HepG2 (cell line): ENCODE measurements around the gene ADAR. TPM values are rescaled to one million over a fixed set of nuclear protein-coding genes. Genes with fewer than 3 reads are reported as not detected.

Experiments
- DPF2 ChIP-seq: sonication (generic); formaldehyde crosslinking; IDR thresholded peaks from 2 replicates; pipeline ENCODE4 v1.4.0; 2020; ENCODE audit warnings: mild to moderate bottlenecking, low read depth, missing genetic modification reagents, borderline replicate concordance
- IRF2 ChIP-seq: IDR thresholded peaks from 2 replicates; pipeline ENCODE4 v1.6.1; 2018; ENCODE audit warnings: missing genetic modification reagents, missing compliant biosample characterization
- MYC ChIP-seq: sonication (generic); formaldehyde crosslinking; IDR thresholded peaks from 2 replicates; pipeline ENCODE4 v1.9.0; 2021; ENCODE audit warnings: missing genetic modification reagents, borderline replicate concordance
- MYNN ChIP-seq: sonication (generic); formaldehyde crosslinking; IDR thresholded peaks from 2 replicates; pipeline ENCODE4 v1.4.0; 2020; ENCODE audit warnings: mild to moderate bottlenecking, low read depth, missing genetic modification reagents
- RFX1 ChIP-seq: fragments of 450-650 bp; IDR thresholded peaks from 2 replicates; pipeline ENCODE4 v1.6.1; 2017
- SATB2 ChIP-seq: sonication (generic); formaldehyde crosslinking; IDR thresholded peaks from 2 replicates; pipeline ENCODE4 v1.5.0; 2020; ENCODE audit warnings: missing genetic modification reagents
- SIN3A ChIP-seq: IDR thresholded peaks from 2 replicates; pipeline ENCODE4 v1.6.1; 2011; ENCODE audit warnings: low read depth, mild to moderate bottlenecking, control low read depth, low read length, borderline replicate concordance
- TBP ChIP-seq: sonication (generic); formaldehyde crosslinking; IDR thresholded peaks from 2 replicates; pipeline ENCODE4 v1.5.0; 2020; ENCODE audit warnings: missing genetic modification reagents
- THYN1 ChIP-seq: sonication (generic); formaldehyde crosslinking; IDR thresholded peaks from 2 replicates; pipeline ENCODE4 v1.8.1; 2023; ENCODE audit warnings: low read depth, mild to moderate bottlenecking, moderate library complexity, missing genetic modification reagents, borderline replicate concordance
- WIZ ChIP-seq: sonication (generic); formaldehyde crosslinking; IDR thresholded peaks from 2 replicates; pipeline ENCODE4 v1.5.1; 2020; ENCODE audit warnings: mild to moderate bottlenecking, missing genetic modification reagents
- ZNF260 ChIP-seq: sonication (generic); formaldehyde crosslinking; IDR thresholded peaks from 2 replicates; pipeline ENCODE4 v1.4.0; 2020; ENCODE audit warnings: missing genetic modification reagents, low read depth, mild to moderate bottlenecking, borderline replicate concordance
- ZNF629 ChIP-seq: sonication (generic); formaldehyde crosslinking; conservative IDR thresholded peaks from 2 replicates; pipeline ENCODE4 v1.5.0; 2020; ENCODE audit warnings: missing genetic modification reagents
- ZNF720 ChIP-seq: sonication (generic); formaldehyde crosslinking; IDR thresholded peaks from 2 replicates; pipeline ENCODE4 v1.4.0; 2020; ENCODE audit warnings: missing genetic modification reagents
- polyA plus RNA-seq, 8 experiments: library from polyadenylated mRNA; depleted of rRNA in 3 of 8; stranded (reverse) in 7 of 8; unstranded in 1 of 8; fragments of >200 nt; fragmentation: Illumina TruSeq in 4 of 8; extraction: Trizol in 4 of 8; gene quantifications; 2 replicates each; pipeline versions ENCODE4 v1.2.1 to v1.2.3, GENCODE V29; 2011 to 2016; ENCODE audit warnings: low read depth in 4 of 8, missing spikeins in 1 of 8, mixed read lengths in 1 of 8; ENCODE audit not compliant: insufficient read depth in 1 of 8
- total RNA-seq, 5 experiments: library from RNA; depleted of rRNA; stranded (reverse); fragments of >200 nt; fragmentation: Illumina TruSeq; extraction: Trizol; gene quantifications; 2 replicates each; pipeline ENCODE4 v1.2.3, GENCODE V29; 2016; ENCODE audit warnings: low read depth in 1 of 5
- TF ChIP-seq, protein P1 (sequence below): IDR thresholded peaks from 2 replicates; pipeline ENCODE4 v1.6.1; 2016; ENCODE audit warnings: low read depth, borderline replicate concordance
- TF ChIP-seq, protein P2 (sequence below): IDR thresholded peaks from 2 replicates; pipeline ENCODE4 v1.6.1; 2016
- TF ChIP-seq, protein P3 (sequence below): sonication (generic); formaldehyde crosslinking; IDR thresholded peaks from 2 replicates; pipeline ENCODE4 v1.5.0; 2020; ENCODE audit warnings: missing genetic modification reagents
- TF ChIP-seq, protein P4 (sequence below): sonication (generic); formaldehyde crosslinking; conservative IDR thresholded peaks from 2 replicates; pipeline ENCODE4 v1.4.0; 2020; ENCODE audit warnings: missing genetic modification reagents
- TF ChIP-seq, protein P5 (sequence below): sonication (generic); formaldehyde crosslinking; IDR thresholded peaks from 2 replicates; pipeline ENCODE4 v1.4.0; 2020; ENCODE audit warnings: mild to moderate bottlenecking, missing genetic modification reagents
- TF ChIP-seq, protein P6 (sequence below): sonication (generic); formaldehyde crosslinking; IDR thresholded peaks from 2 replicates; pipeline ENCODE4 v1.8.0; 2023; ENCODE audit warnings: mild to moderate bottlenecking, missing genetic modification reagents

Gene ADAR
- total and polyA plus RNA-seq, 2 of the 13 experiments (the other 11 are each of a cell fraction or from before 2014, with no cell fraction given), result 70.8 to 86.2 TPM

DNA sequence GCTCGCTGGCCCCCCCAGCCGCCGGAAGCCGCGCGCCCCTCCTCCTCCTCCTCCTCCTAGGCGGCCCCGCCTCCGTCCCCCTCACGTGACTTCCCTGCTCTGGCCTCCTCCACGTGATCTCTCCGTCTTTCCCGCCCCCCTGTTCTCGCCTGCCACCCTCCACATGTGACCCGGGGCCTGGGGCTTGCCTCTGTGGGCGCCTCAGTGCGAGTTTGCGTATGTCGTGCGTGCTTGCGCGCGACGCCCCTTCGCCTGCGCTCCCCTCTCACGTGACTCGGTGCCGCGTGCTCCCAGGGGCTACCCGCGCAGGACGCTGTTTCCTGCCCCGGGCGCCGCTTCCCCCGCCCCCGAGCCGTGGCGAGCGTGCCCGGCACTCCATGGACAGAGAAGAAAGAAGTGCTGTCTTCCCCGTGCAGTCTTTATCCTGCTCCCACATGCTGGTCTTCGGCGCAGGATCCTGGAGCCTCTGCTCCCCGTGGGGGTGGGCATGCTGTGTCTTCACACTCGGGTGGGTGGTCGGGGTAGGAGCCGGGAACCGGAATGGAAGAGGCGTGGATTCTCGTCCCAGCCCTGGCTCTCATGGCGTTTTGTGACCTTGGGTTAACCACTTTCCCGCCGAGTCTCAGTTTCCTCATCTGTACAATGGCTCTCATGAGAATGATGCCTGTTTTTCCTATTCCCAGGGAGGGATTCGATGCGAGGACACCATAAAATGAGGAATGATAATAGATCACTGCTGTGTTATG is 49.1 kb downstream of the ADAR start (continued):
- TF ChIP-seq WIZ (peak; percentile 62; the same call in 1 of the 2 replicates), THYN1 (CRISPR knock-in tag) (peak; percentile 89), ZNF720 (CRISPR knock-in tag) (no peak), DPF2 (CRISPR knock-in tag) (0 out of 2 replicates have a peak, but pooled peaks have one; percentile 25), TBP (CRISPR knock-in tag) (no peak), ZNF260 (CRISPR knock-in tag) (no peak), SIN3A (peak; percentile 33; the same call in 1 of the 2 replicates), ZNF629 (CRISPR knock-in tag) (peak; percentile 99), SATB2 (CRISPR knock-in tag) (peak; percentile 94), MYC (CRISPR knock-in tag) (peak; percentile 99), MYNN (no peak), IRF2 (CRISPR knock-in tag) (peak; percentile 74), RFX1 (no peak)
- TF ChIP-seq, protein P1, sequence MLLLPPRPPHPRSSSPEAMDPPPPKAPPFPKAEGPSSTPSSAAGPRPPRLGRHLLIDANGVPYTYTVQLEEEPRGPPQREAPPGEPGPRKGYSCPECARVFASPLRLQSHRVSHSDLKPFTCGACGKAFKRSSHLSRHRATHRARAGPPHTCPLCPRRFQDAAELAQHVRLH (CRISPR knock-in tag), result peak; percentile 95
- TF ChIP-seq, protein P2, sequence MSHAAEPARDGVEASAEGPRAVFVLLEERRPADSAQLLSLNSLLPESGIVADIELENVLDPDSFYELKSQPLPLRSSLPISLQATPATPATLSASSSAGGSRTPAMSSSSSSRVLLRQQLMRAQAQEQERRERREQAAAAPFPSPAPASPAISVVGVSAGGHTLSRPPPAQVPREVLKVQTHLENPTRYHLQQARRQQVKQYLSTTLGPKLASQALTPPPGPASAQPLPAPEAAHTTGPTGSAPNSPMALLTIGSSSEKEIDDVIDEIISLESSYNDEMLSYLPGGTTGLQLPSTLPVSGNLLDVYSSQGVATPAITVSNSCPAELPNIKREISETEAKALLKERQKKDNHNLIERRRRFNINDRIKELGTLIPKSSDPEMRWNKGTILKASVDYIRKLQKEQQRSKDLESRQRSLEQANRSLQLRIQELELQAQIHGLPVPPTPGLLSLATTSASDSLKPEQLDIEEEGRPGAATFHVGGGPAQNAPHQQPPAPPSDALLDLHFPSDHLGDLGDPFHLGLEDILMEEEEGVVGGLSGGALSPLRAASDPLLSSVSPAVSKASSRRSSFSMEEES, result peak; percentile 99
- TF ChIP-seq, protein P3, sequence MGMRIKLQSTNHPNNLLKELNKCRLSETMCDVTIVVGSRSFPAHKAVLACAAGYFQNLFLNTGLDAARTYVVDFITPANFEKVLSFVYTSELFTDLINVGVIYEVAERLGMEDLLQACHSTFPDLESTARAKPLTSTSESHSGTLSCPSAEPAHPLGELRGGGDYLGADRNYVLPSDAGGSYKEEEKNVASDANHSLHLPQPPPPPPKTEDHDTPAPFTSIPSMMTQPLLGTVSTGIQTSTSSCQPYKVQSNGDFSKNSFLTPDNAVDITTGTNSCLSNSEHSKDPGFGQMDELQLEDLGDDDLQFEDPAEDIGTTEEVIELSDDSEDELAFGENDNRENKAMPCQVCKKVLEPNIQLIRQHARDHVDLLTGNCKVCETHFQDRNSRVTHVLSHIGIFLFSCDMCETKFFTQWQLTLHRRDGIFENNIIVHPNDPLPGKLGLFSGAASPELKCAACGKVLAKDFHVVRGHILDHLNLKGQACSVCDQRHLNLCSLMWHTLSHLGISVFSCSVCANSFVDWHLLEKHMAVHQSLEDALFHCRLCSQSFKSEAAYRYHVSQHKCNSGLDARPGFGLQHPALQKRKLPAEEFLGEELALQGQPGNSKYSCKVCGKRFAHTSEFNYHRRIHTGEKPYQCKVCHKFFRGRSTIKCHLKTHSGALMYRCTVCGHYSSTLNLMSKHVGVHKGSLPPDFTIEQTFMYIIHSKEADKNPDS, result no peak
- TF ChIP-seq, protein P4, sequence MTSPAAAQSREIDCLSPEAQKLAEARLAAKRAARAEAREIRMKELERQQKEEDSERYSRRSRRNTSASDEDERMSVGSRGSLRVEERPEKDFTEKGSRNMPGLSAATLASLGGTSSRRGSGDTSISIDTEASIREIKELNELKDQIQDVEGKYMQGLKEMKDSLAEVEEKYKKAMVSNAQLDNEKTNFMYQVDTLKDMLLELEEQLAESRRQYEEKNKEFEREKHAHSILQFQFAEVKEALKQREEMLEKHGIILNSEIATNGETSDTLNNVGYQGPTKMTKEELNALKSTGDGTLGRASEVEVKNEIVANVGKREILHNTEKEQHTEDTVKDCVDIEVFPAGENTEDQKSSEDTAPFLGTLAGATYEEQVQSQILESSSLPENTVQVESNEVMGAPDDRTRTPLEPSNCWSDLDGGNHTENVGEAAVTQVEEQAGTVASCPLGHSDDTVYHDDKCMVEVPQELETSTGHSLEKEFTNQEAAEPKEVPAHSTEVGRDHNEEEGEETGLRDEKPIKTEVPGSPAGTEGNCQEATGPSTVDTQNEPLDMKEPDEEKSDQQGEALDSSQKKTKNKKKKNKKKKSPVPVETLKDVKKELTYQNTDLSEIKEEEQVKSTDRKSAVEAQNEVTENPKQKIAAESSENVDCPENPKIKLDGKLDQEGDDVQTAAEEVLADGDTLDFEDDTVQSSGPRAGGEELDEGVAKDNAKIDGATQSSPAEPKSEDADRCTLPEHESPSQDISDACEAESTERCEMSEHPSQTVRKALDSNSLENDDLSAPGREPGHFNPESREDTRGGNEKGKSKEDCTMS (CRISPR knock-in tag), result 0 out of 2 replicates have a peak, but pooled peaks have one; percentile 51
- TF ChIP-seq, protein P5, sequence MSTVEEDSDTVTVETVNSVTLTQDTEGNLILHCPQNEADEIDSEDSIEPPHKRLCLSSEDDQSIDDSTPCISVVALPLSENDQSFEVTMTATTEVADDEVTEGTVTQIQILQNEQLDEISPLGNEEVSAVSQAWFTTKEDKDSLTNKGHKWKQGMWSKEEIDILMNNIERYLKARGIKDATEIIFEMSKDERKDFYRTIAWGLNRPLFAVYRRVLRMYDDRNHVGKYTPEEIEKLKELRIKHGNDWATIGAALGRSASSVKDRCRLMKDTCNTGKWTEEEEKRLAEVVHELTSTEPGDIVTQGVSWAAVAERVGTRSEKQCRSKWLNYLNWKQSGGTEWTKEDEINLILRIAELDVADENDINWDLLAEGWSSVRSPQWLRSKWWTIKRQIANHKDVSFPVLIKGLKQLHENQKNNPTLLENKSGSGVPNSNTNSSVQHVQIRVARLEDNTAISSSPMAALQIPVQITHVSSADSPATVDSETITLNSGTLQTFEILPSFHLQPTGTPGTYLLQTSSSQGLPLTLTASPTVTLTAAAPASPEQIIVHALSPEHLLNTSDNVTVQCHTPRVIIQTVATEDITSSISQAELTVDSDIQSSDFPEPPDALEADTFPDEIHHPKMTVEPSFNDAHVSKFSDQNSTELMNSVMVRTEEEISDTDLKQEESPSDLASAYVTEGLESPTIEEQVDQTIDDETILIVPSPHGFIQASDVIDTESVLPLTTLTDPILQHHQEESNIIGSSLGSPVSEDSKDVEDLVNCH (CRISPR knock-in tag), result peak; percentile 97
- TF ChIP-seq, protein P6, sequence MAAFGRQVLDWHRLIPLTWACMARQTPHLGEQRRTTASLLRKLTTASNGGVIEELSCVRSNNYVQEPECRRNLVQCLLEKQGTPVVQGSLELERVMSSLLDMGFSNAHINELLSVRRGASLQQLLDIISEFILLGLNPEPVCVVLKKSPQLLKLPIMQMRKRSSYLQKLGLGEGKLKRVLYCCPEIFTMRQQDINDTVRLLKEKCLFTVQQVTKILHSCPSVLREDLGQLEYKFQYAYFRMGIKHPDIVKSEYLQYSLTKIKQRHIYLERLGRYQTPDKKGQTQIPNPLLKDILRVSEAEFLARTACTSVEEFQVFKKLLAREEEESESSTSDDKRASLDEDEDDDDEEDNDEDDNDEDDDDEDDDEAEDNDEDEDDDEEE, result peak; percentile 100
